Right lung (tissue), 10 donors: ENCODE measurements around the gene ADARB2. TPM values are rescaled to one million over a fixed set of nuclear protein-coding genes. Genes with fewer than 3 reads are reported as not detected.
"Not testable (repeated sequence)": the region's sequence is repeated elsewhere in the genome, so short reads cannot be mapped to it uniquely, and the experiment has no call there.

Experiments used
- DNase-seq, 2 donors: peaks; one replicate each; pipeline ENCODE4 v3.0.0-alpha.2; 2013
- long read RNA-seq, 8 donors: transcript quantifications; one replicate each; lab custom pipeline, GENCODE V29; 2026
- polyA plus RNA-seq, 5 donors: library from polyadenylated mRNA; unstranded; fragments of 120-200 nt; gene quantifications; one replicate each; pipeline versions ENCODE4 v1.2.1 to v1.2.3, GENCODE V29; 2013; ENCODE audit warnings: inconsistent platforms in 1 of 5, low replicate concordance in 1 of 5; ENCODE audit not compliant: insufficient read length in 5 of 5, insufficient read depth in 1 of 5

The ADARB2 gene
- under 1 TPM; 0.34 to 0.78 (median 0.69) TPM for polyA plus RNA-seq
- long read RNA-seq, donor 1 = 0 reads
- long read RNA-seq, donor 2 = 0 reads
- long read RNA-seq, donor 3 = 0 reads
- long read RNA-seq, donor 4 = 0 reads
- long read RNA-seq, donor 5 = 0 reads
- long read RNA-seq, donor 6 = 0 reads
- long read RNA-seq, donor 7 = 0 reads
- long read RNA-seq, donor 8 = 0 reads

DNA sequence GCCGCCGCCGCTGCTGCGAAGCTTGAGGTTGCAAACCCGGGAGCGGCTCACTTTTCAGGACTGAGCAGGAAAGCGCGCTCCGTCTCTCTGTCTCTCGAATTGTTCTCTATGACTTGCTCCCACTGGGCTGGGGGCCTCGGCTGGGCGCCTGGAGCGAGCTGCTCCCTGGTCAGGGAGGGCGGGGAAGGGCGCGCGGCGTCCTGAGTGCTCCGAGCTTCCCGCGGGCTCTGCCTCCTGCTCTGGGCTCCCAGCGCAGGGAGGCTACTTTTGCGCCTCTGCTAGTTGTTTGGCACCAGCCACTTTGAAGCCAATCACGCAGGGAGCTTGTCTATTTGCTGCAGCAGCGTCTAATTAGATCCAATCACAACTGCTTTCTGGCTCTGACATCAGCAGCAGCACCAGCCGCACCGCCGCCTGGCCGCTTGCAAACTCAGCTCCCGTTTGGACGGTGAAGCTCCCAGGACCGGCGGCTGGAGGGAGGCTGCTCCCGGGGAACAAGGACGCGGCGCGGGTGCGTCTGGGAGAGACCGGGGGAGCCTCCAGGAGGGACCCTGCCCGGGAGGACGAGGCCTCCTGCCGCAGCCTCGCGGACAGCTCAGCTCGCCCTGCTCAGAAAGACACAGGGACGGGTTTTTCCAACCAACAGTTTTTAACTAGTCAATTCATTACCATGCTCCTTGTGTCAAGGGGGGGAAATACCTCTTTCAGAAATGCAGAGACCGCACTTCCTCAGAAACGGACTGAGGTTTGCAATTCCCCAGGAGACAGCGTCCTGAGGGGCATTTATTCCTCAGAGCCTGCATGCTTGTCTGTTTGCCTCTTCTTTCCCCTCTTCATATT lies at the start of gene ADARB2:
Gene ADARB2, minus strand, starts transcription at position 304 of the 840 bp plus-strand sequence.
- DNase-seq = peak; percentile 49 to 50

GRCh38 chr10:1785835-1786234 lies 48.5 kb upstream of the ADARB2 start:
- DNase-seq = no peak

DNA sequence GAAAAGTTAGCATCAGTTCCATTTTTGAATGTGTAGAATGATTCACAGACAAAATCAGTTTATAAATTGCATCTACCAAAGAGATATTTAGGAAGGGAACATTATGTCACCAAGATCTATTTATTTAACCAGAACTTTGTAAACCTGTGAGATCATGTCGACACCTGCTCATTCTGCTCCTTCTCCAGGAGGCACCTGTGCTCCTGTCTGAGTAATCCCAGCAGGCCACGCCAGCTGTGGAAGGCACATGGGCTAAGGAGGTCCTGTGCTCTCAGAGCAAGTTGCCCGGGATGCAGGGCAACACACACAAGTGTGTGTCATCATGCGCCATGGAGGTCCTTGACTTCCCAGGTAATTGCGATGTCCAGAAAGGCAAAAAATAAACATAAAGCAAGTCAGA lies 45.5 kb upstream of the ADARB2 start:
- DNase-seq = no peak

DNA sequence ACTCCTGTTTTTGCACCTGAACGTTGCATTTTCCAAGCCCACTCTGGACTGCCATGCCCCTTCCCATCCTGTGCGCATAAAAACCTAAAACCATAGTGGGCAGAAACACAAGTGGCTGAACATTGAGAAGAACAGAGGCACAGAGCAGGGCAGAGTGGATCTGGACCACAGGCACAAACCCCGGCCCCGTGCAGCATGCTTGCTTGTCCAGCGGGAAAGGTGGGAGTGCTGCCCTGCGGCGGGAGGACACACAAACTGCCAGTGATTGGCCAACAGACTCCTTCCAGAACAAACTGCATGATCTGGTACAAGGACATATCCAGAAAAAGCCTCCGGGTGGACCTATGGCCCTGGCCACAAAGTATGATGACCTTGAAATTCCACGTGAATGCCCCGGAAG lies 42.5 kb upstream of the ADARB2 start:
- DNase-seq = no peak

DNA sequence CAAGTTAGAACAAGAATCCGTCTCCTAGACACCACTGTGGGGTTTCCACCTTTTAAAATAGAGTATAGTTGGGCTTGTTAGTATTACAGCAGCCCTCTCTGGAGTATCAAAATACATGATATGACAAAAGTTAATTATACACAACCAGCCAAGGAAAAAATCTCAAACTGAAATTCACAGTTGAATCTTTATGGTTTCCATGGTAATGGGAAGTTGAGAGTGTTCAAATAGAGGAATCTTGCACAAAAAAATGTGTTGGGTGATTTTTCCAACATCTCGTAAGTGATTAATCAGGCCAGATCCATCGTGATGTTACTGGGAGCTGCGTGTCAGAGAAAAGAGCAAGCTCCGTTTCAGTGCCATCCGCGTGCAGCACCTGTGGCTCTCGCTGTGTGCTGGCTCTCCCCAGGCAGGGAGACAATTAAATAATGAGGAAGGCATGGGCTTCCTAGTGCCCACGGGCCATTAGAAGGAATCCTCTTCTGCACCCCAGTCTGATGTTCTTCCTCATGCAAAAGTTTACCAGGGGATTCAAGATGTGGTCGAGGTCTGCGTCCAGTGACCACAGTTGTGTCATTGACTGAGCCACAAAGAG lies 41.1 kb upstream of the ADARB2 start:
- DNase-seq = no peak

DNA sequence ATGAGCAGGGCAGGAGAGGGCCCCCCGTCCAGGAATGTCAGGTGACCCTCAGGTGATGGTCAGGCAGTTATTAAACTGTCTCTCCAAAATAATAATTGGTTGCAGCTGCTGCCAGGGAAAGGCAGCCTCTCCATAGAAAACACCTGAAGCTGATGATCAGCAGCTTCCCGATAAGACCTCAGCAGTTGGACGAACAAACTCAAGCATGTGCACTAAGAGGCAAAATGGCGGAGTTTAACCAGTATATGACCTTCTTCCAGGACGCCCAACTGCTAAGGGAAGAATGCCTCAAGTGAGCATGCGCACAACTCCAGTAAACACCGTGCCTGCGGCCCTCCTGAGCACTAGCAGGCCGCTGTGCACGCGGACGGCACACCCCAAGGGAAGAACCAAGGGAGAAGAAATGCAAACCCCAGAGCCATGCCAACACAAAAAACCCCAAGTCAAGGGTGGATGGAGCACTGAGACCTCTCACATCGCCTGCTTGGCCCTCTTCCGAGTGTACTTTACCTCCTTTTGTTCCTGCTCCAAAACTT lies 38.9 kb upstream of the ADARB2 start:
- DNase-seq = no peak

DNA sequence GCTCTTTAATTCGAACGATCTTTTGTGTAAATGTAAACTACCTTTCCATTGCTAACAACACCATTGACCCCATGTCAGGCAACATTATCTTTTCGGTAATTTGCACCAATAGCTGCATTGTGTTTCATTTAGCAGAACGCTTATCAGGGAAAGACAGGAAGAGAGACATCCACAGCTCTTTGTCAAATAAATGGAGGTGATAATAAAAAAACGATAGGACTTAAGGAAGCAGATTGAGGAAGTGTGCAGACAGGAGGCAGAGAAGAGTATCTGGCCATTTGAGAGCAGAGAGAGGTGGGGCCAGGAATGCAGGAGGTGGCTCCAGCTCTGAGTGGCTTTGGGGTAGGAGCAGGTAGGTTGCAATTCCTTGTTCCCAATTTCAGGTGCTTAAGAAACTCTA lies 37.5 kb upstream of the ADARB2 start:
- DNase-seq = no peak

GRCh38 chr10:1773204-1773603 lies 35.9 kb upstream of the ADARB2 start:
- DNase-seq = not testable (repeated sequence)

- no peak for DNase-seq
These were observed 28.7 kb upstream of the ADARB2 start for GRCh38 chr10:1766049-1766448.

DNA sequence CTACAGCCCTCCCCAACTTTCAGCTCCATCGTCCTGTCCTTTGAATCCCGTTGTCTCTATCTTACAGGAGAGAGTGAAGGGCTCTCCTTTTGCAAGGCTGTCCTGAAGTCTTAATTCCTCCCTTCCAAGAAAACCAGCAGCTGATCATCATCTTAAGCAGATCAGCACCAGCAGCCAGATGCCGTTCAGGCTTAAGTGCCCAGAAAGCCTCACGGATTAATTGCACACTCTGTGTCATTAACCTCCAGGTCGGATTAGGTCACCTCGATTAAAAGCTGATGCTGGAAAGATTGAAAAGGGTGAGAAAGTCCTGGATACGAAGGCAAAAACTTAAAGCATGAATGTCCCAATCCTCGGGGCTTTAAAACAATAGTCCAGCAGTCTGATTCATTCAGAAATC lies 24.8 kb upstream of the ADARB2 start:
- DNase-seq = peak in 1 of 2 donors; percentile 17

GRCh38 chr10:1754506-1755153 lies 17.3 kb upstream of the ADARB2 start:
- no peak for DNase-seq

DNA sequence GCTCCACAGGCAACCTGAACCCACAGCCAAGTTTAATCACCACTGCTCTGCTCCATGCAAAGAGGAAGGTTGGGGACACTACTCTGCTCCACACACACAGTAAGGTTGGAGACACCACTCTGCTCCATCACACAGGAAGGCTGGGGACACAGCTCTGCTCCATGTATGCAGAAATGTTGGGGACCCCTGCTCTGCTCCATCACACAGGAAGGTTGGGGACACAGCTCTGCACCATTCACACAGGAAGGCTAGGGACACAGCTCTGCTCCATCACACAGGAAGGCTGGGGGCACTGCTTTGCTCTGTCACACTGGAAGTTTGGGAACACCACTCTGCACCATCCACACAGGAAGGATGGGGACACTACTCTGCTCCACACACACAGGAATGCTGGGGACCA lies 14.8 kb upstream of the ADARB2 start:
- no peak for DNase-seq

- no peak for DNase-seq
These were observed 10.3 kb upstream of the ADARB2 start for GRCh38 chr10:1747590-1748157.

GRCh38 chr10:1746796-1747195 lies 9.5 kb upstream of the ADARB2 start:
- DNase-seq = no peak

DNA sequence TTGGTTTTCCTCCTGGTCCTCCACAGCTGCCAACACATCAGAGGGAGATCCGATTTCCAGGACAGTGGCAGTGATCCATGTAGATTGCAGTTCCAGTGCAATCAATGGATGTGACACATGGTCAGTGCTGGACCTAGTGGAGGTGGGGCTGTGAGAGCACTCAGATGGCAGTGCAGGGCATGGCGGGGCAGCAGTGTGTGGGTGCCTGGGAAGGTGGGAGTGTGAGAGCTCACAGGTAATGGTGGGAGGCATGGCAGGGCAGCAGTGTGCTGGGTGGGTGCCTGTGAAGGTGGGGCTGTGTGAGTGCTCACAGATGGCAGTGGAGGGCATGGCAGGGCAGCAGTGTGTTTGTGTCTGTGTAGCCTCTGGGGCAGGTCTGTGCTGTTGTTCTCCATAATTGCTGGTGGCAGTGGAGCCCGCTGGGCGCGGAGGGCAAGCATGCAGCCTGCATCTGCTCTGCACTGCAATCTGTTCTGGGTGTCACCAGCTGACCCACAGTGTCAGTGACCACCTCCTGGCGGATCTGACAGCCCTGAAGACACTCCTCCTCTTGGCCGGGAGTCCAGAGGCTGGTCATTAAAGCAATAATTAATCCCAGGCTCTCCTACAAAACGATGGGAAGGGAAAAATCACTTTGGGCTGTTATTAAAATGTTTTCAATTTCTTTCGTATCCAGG lies 8.6 kb upstream of the ADARB2 start:
- no peak for DNase-seq

DNA sequence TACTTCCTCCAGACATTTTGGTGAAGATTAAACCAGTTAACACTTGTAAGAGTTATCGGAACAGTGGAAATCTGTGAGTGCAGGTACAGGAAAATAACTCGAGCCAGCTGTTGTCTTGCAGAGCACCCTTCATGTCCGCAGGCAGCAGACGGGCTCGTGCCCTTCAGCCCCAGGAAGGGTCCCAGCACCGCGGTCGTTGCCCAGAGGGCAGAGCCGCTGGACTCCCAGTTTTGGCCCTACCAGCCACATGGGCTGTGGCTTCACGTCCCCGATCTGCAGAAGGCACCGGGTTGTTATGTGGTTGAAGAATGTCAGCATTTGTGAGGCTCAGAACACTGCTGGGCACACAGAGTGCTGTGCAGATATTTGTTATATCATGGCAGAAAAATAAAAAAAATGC lies 7.2 kb upstream of the ADARB2 start:
- DNase-seq = no peak

GRCh38 chr10:1743141-1743540 lies 5.8 kb upstream of the ADARB2 start:
- no peak for DNase-seq

- no peak for DNase-seq
These were observed 4.1 kb upstream of the ADARB2 start for GRCh38 chr10:1741450-1741849.

DNA sequence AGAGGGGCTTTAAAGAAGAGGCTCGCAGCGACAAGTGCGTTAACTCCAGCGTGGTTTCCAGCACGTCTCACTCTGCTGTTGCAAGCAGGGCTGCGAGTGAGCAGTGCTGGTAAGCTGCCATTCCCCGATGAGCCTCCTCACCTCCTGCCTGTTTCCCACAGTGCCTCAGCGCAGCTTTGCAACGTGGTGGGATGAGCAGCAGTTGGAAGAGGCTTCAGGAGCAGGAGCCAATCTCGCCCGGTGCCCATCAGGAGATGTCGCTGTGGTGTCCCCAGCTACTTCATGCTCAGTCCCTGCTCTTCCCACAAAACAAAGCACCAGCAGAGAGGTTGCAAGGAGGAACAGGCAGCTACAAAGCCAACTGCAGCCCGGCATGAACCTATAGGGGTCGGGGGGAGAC lies 2.4 kb upstream of the ADARB2 start:
- DNase-seq = no peak

- no peak for DNase-seq
These were observed 1.6 kb upstream of the ADARB2 start for GRCh38 chr10:1738950-1739349.

- no peak for DNase-seq
These were observed 428 bp downstream of the ADARB2 start for GRCh38 chr10:1736972-1737221.
